ENCODE data around the gene MAPK8. TPM values are rescaled to one million over a fixed set of nuclear protein-coding genes. Genes with fewer than 3 reads are reported as not detected.

The MAPK8 gene
- total RNA-seq, 1 experiment from 2014 or later, result 34.8 TPM

- in situ Hi-C loops (cut with HindIII; ENCODE audit: low pct_unique_long_range_greater_than_20kb, low sequenced_read_pairs), result no loop called here
These were observed 51.7 kb downstream of the MAPK8 start for GRCh38 chr10:48358162-48358561.

GRCh38 chr10:48358838-48359237, 52.4 kb downstream of the MAPK8 start:
- DNase-seq (ENCODE audit: low read depth, low spot score), result no peak
- in situ Hi-C loops (cut with HindIII; ENCODE audit: low pct_unique_long_range_greater_than_20kb, low sequenced_read_pairs), result no loop called here

More at GRCh38 chr10:48358162-48358561, 51.7 kb downstream of the MAPK8 start:
- DNase-seq (ENCODE audit: low read depth, low spot score), result no peak

- DNase-seq (ENCODE audit: low read depth, low spot score), result no peak
- in situ Hi-C loops (cut with HindIII; ENCODE audit: low pct_unique_long_range_greater_than_20kb, low sequenced_read_pairs), result no loop called here
These were observed 54.7 kb downstream of the MAPK8 start for GRCh38 chr10:48361176-48361575.

GRCh38 chr10:48363617-48364355, 57.3 kb downstream of the MAPK8 start:
- peak; percentile 77 for DNase-seq (ENCODE audit: low read depth, low spot score)
- in situ Hi-C loops (cut with HindIII; ENCODE audit: low pct_unique_long_range_greater_than_20kb, low sequenced_read_pairs), result no loop called here

- in situ Hi-C loops (cut with HindIII; ENCODE audit: low pct_unique_long_range_greater_than_20kb, low sequenced_read_pairs), result no loop called here
- peak; percentile 64 for DNase-seq (ENCODE audit: low read depth, low spot score)
These were observed 58.4 kb downstream of the MAPK8 start for GRCh38 chr10:48364659-48365405.

GRCh38 chr10:48365668-48366067, 59.2 kb downstream of the MAPK8 start:
- no peak for DNase-seq (ENCODE audit: low read depth, low spot score)
- in situ Hi-C loops (cut with HindIII; ENCODE audit: low pct_unique_long_range_greater_than_20kb, low sequenced_read_pairs), result no loop called here

- in situ Hi-C loops (cut with HindIII; ENCODE audit: low pct_unique_long_range_greater_than_20kb, low sequenced_read_pairs), result no loop called here
- DNase-seq (ENCODE audit: low read depth, low spot score), result no peak
These were observed 59.8 kb downstream of the MAPK8 start for GRCh38 chr10:48366261-48366660.

- in situ Hi-C loops (cut with HindIII; ENCODE audit: low pct_unique_long_range_greater_than_20kb, low sequenced_read_pairs), result no loop called here
These were observed 63.0 kb downstream of the MAPK8 start for GRCh38 chr10:48369501-48369900.

GRCh38 chr10:48377751-48378530, 71.5 kb downstream of the MAPK8 start:
- in situ Hi-C loops (cut with HindIII; ENCODE audit: low pct_unique_long_range_greater_than_20kb, low sequenced_read_pairs), result no loop called here
- peak; percentile 88 for DNase-seq (ENCODE audit: low read depth, low spot score)

More at GRCh38 chr10:48369501-48369900, 63.0 kb downstream of the MAPK8 start:
- DNase-seq (ENCODE audit: low read depth, low spot score), result no peak

GRCh38 chr10:48378675-48379074, 72.2 kb downstream of the MAPK8 start:
- peak; percentile 25 for DNase-seq (ENCODE audit: low read depth, low spot score)

GRCh38 chr10:48381971-48382370, 75.5 kb downstream of the MAPK8 start:
- DNase-seq (ENCODE audit: low read depth, low spot score), result no peak
- in situ Hi-C loops (cut with HindIII; ENCODE audit: low pct_unique_long_range_greater_than_20kb, low sequenced_read_pairs), result no loop called here

More at GRCh38 chr10:48378675-48379074, 72.2 kb downstream of the MAPK8 start:
- in situ Hi-C loops (cut with HindIII; ENCODE audit: low pct_unique_long_range_greater_than_20kb, low sequenced_read_pairs), result no loop called here

- in situ Hi-C loops (cut with HindIII; ENCODE audit: low pct_unique_long_range_greater_than_20kb, low sequenced_read_pairs), result no loop called here
- no peak for DNase-seq (ENCODE audit: low read depth, low spot score)
These were observed 76.5 kb downstream of the MAPK8 start for GRCh38 chr10:48382982-48383381.

- in situ Hi-C loops (cut with HindIII; ENCODE audit: low pct_unique_long_range_greater_than_20kb, low sequenced_read_pairs), result no loop called here
- no peak for DNase-seq (ENCODE audit: low read depth, low spot score)
These were observed 76.9 kb downstream of the MAPK8 start for GRCh38 chr10:48383393-48383792.

- DNase-seq (ENCODE audit: low read depth, low spot score), result no peak
- in situ Hi-C loops (cut with HindIII; ENCODE audit: low pct_unique_long_range_greater_than_20kb, low sequenced_read_pairs), result no loop called here
These were observed 78.2 kb downstream of the MAPK8 start for GRCh38 chr10:48384699-48384982.

GRCh38 chr10:48389272-48389671, 82.8 kb downstream of the MAPK8 start:
- DNase-seq (ENCODE audit: low read depth, low spot score), result no peak
- in situ Hi-C loops (cut with HindIII; ENCODE audit: low pct_unique_long_range_greater_than_20kb, low sequenced_read_pairs), result no loop called here

GRCh38 chr10:48389846-48390557, 83.5 kb downstream of the MAPK8 start:
- no peak for DNase-seq (ENCODE audit: low read depth, low spot score)
- in situ Hi-C loops (cut with HindIII; ENCODE audit: low pct_unique_long_range_greater_than_20kb, low sequenced_read_pairs), result no loop called here

- DNase-seq (ENCODE audit: low read depth, low spot score), result no peak
- in situ Hi-C loops (cut with HindIII; ENCODE audit: low pct_unique_long_range_greater_than_20kb, low sequenced_read_pairs), result no loop called here
These were observed 84.0 kb downstream of the MAPK8 start for GRCh38 chr10:48390558-48390871.

All from SK-MEL-5 (cell line).